Measurements from ENCODE around the gene ABHD18. TPM values are rescaled to one million over a fixed set of nuclear protein-coding genes. Genes with fewer than 3 reads are reported as not detected.

The ABHD18 gene
- total RNA-seq, 1 donor from 2014 or later = 7.1 TPM

DNA sequence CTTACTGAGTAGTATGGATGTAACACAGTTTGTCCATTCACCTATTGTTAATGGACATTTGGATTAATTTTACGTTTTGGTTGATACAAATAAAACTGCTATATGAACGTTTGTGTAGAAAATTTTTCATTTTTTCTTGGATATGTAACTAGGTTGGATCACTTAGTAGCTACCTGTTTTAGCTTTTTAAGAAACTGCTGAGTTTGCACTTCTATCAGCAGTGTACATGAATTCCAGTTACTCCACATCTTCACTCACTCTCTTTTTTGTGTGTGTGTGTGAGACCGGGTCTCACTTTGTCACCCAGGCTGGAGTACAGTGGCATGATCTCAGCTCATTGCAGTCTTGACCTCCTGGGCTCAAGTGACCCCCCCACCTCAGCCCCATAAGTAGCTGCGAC, 111.3 kb downstream of the ABHD18 start:
- no peak for ATAC-seq

Other genes with a start within 250 kb of the ABHD18 start
- not detected for gene SLC25A31, start 235.0 kb upstream of the ABHD18 start, total RNA-seq
- gene HSPA4L, start 183.1 kb upstream of the ABHD18 start, total RNA-seq = 35.5 TPM
- gene PLK4, start 84.5 kb upstream of the ABHD18 start, total RNA-seq = 10.5 TPM
- 18.8 TPM for gene MFSD8, start 233 bp upstream of the ABHD18 start, total RNA-seq
- gene LARP1B, start 95.9 kb downstream of the ABHD18 start, total RNA-seq = 11.2 TPM

Data from esophagus mucosa (tissue), 1 donor.